BLaER1 treated with 17β-estradiol and CSF1 and Interleukin-3, amounts not matched to agents 10 nM and 100 nM (cell line): Measurements from ENCODE around the gene POC1A.

Source experiments
- H3K27ac ChIP-seq, 11 experiments: shearing (Covaris generic); formaldehyde crosslinking; 2 replicates each; pipeline ENCODE4 v1.8.1; 2022
- H3K27me3 ChIP-seq, 11 experiments: shearing (Covaris generic); formaldehyde crosslinking; 2 replicates each; pipeline ENCODE4 v1.8.1; 2022
- H3K36me3 ChIP-seq, 11 experiments: shearing (Covaris generic); formaldehyde crosslinking; 2 replicates each; pipeline ENCODE4 v1.8.1; 2022
- H3K4me1 ChIP-seq, 10 experiments: shearing (Covaris generic); formaldehyde crosslinking; 2 replicates each; pipeline ENCODE4 v1.8.1; 2022
- H3K4me2 ChIP-seq, 11 experiments: shearing (Covaris generic); formaldehyde crosslinking; 2 replicates each; pipeline ENCODE4 v1.8.1; 2022
- H3K4me3 ChIP-seq, 10 experiments: shearing (Covaris generic); formaldehyde crosslinking; 2 replicates each; pipeline ENCODE4 v1.8.1; 2022
- H3K9ac ChIP-seq, 11 experiments: shearing (Covaris generic); formaldehyde crosslinking; 2 replicates each; pipeline ENCODE4 v1.8.1; 2022
- H3K9me3 ChIP-seq, 11 experiments: shearing (Covaris generic); formaldehyde crosslinking; replicated peaks in 1 of 11; 2 replicates each; pipeline ENCODE4 v1.8.1; 2022
- H4K20me1 ChIP-seq, 11 experiments: shearing (Covaris generic); formaldehyde crosslinking; 2 replicates each; pipeline ENCODE4 v1.8.1; 2022
- Cebpa-rat ChIP-seq, 11 experiments: shearing (Covaris generic); IDR thresholded peaks; 2 replicates each; pipeline ENCODE4 v1.8.1; 2022

POC1A gene

GRCh38 chr3:52059781-52060180, 94.4 kb downstream of the POC1A start:
- Histone ChIP-seq H4K20me1 (peaks cover 0 to 10% (median under 1%) of the 10 kb centered on the region in 11 experiments; a peak in 10 of 22 replicates), H3K27me3 (no peaks in the 10 kb centered on the region), H3K4me1 (peaks cover 38 to 70% (median 57%) of the 10 kb centered on the region in 10 experiments), H3K9ac (0 out of 22 replicates have a peak overlapping the region, but pooled peaks of 2 of the 11 experiments have one; percentile 4 to 8), H3K4me3 (no peak overlapping the region), H3K4me2 (peak overlapping the region; percentile 88 to 99 (median 97); a peak in 20 of 22 replicates), H3K27ac (no peak overlapping the region; a peak in 1 of 22 replicates), H3K9me3 (no peaks in the 10 kb centered on the region), H3K36me3 (no peaks in the 10 kb centered on the region)
- TF ChIP-seq Cebpa-rat (IDR thresholded peaks at IDR 0.05): no peak

GRCh38 chr3:52057812-52058495, 96.3 kb downstream of the POC1A start:
- Histone ChIP-seq H3K27me3 (no peaks in the 10 kb centered on the region), H3K9me3 (no peaks in the 10 kb centered on the region), H3K4me3 (peak overlapping the region; percentile 44 to 94 (median 59)), H4K20me1 (peaks cover 0 to 28% (median 17%) of the 10 kb centered on the region in 11 experiments; a peak in 15 of 22 replicates), H3K36me3 (peaks cover 3 to 13% (median 10%) of the 10 kb centered on the region in 11 experiments; a peak in 15 of 22 replicates), H3K27ac (peak overlapping the region in 2 of 11 experiments; percentile 15 to 16; a peak in 3 of 22 replicates), H3K9ac (peak overlapping the region; percentile 19 to 84 (median 47); a peak in 17 of 22 replicates), H3K4me2 (peak overlapping the region; percentile 88 to 99 (median 97)), H3K4me1 (peaks cover 55 to 78% (median 71%) of the 10 kb centered on the region in 10 experiments)
- TF ChIP-seq Cebpa-rat (IDR thresholded peaks at IDR 0.05): no peak

- peak overlapping the region; percentile 77 to 94 (median 89) for H3K4me3 ChIP-seq
- H3K36me3 ChIP-seq: peaks cover 3 to 19% (median 11%) of the 10 kb centered on the region in 11 experiments; a peak in 18 of 22 replicates
- peak overlapping the region; percentile 56 to 89 (median 85) for H3K27ac ChIP-seq
- H3K9me3 ChIP-seq: no peaks in the 10 kb centered on the region
- H3K9ac ChIP-seq: peak overlapping the region; percentile 81 to 93 (median 89)
- H3K27me3 ChIP-seq: no peaks in the 10 kb centered on the region
- TF ChIP-seq Cebpa-rat (IDR thresholded peaks at IDR 0.05): no peak
- H3K4me1 ChIP-seq: peaks cover 55 to 78% (median 70%) of the 10 kb centered on the region in 10 experiments
- peak overlapping the region; percentile 88 to 99 (median 97) for H3K4me2 ChIP-seq
- H4K20me1 ChIP-seq: peaks cover 0 to 36% (median 15%) of the 10 kb centered on the region in 11 experiments; a peak in 15 of 22 replicates
These were observed 97.0 kb downstream of the POC1A start for GRCh38 chr3:52056968-52057811.

GRCh38 chr3:52056521-52056967, 97.7 kb downstream of the POC1A start, which contains the start of gene DUSP7:
Gene DUSP7, minus strand, starts transcription at chr3:52056571. Its CDS starts 205 bp downstream, at chr3:52056366.
- no peaks in the 10 kb centered on the region for H3K27me3 ChIP-seq
- peak within 1 kb of the TSS; percentile 95 to 99 (median 98) for H3K4me2 ChIP-seq
- peak within 1 kb of the TSS; percentile 77 to 94 (median 89) for H3K4me3 ChIP-seq
- H3K36me3 ChIP-seq: peaks cover 9 to 26% (median 17%) of the 10 kb centered on the region in 11 experiments; a peak in 21 of 22 replicates
- no peaks in the 10 kb centered on the region for H3K9me3 ChIP-seq
- H4K20me1 ChIP-seq: peaks cover 0 to 42% (median 17%) of the 10 kb centered on the region in 11 experiments; a peak in 15 of 22 replicates
- H3K4me1 ChIP-seq: peaks cover 59 to 78% (median 72%) of the 10 kb centered on the region in 10 experiments
- H3K27ac ChIP-seq: peak within 1 kb of the TSS; percentile 67 to 89 (median 85)
- no peak for TF ChIP-seq Cebpa-rat (IDR thresholded peaks at IDR 0.05)
- peak within 1 kb of the TSS; percentile 81 to 93 (median 89) for H3K9ac ChIP-seq

GRCh38 chr3:52055537-52056351, 98.5 kb downstream of the POC1A start:
- peak overlapping the region; percentile 59 to 89 (median 85) for H3K27ac ChIP-seq

GRCh38 chr3:52054661-52055511, 99.3 kb downstream of the POC1A start:
- H3K4me1 ChIP-seq: peaks cover 66 to 78% (median 76%) of the 10 kb centered on the region in 10 experiments
- no peaks in the 10 kb centered on the region for H3K9me3 ChIP-seq
- peaks cover 25 to 42% (median 33%) of the 10 kb centered on the region in 11 experiments for H3K36me3 ChIP-seq
- peak overlapping the region; percentile 59 to 89 (median 86) for H3K27ac ChIP-seq
- H3K4me2 ChIP-seq: peak overlapping the region; percentile 86 to 99 (median 95)
- H4K20me1 ChIP-seq: peaks cover under 1 to 56% (median 26%) of the 10 kb centered on the region in 11 experiments; a peak in 16 of 22 replicates
- no peaks in the 10 kb centered on the region for H3K27me3 ChIP-seq
- TF ChIP-seq Cebpa-rat (IDR thresholded peaks at IDR 0.05): no peak
- H3K9ac ChIP-seq: peak overlapping the region; percentile 81 to 93 (median 89)
- H3K4me3 ChIP-seq: peak overlapping the region; percentile 77 to 94 (median 89)

More at GRCh38 chr3:52055537-52056351, 98.5 kb downstream of the POC1A start:
- H4K20me1 ChIP-seq: peaks cover 0 to 50% (median 19%) of the 10 kb centered on the region in 11 experiments; a peak in 15 of 22 replicates
- H3K4me3 ChIP-seq: peak overlapping the region; percentile 77 to 94 (median 89)
- peak overlapping the region; percentile 86 to 99 (median 95) for H3K4me2 ChIP-seq
- TF ChIP-seq Cebpa-rat (IDR thresholded peaks at IDR 0.05): no peak
- H3K36me3 ChIP-seq: peaks cover 17 to 34% (median 25%) of the 10 kb centered on the region in 11 experiments
- H3K27me3 ChIP-seq: no peaks in the 10 kb centered on the region
- no peaks in the 10 kb centered on the region for H3K9me3 ChIP-seq
- H3K9ac ChIP-seq: peak overlapping the region; percentile 81 to 93 (median 89)
- H3K4me1 ChIP-seq: peaks cover 66 to 78% (median 76%) of the 10 kb centered on the region in 10 experiments
